ENCODE results near the gene CDH4.

- TF ChIP-seq EZH2 (IDR thresholded peaks at IDR 0.05; ENCODE audit: insufficient read depth, low read length) (no peak), CTCF (IDR thresholded peaks at IDR 0.05; ENCODE audit: insufficient read depth, low read depth, low read length) (no peak)
Measured at GRCh38 chr20:61954276-61955021, 702.4 kb downstream of the CDH4 start.

Measured in astrocyte (in vitro differentiated cells and primary cell).